Anterior cingulate cortex (tissue), 58 donors: ENCODE results near the gene FOXJ2.
"Not testable (repeated sequence)": the region's sequence is repeated elsewhere in the genome, so short reads cannot be mapped to it uniquely, and the experiment has no call there.

ENCODE experiments used
- DNase-seq, 58 donors: peaks; one replicate each; lab custom pipeline; 2025; lab: John Stamatoyannopoulos, UW

FOXJ2 gene

DNA sequence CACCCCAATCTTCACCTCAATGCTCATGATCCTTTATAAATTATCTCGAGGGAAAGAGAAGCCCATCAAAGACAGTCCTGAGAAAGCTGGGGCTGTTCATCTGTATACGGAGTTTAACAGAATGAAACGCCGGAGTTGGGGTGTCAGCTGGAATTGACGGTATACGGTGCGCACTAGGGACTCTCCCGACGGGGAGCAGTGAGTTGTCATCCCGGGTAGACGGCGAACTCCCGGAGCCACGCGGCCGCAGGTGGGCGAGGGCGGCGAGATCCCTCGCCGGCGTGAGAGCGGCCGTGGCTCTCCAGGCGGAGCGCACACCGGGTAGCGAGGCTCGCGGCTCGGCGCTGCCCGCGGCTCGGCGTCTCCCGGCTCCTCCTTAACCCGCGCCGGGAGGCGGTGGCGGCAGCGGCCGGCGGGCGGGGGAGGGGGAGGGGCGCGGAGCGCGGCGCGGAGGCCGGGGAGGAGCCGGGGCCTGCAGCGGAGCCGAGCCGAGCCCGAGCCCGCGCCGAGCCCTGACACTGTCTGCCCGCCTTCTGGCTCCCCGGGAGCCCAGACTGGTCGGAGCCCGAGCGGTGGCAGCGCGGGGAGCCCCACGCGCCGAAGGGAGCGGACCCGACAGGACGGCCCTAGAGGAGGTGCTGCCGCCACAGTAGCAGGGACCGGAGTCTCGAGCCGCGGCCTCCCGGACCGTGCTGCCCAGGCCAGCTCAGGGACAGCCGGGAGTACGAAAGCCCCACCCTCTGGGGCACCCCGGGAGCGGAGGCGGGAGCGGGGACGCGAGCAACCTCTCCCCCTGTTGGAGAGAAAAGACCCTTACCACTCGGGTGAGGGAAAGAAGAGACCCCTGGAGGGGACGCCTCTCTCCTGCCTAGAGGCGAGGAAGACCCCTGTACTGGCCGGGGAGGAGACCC lies at the start of gene FOXJ2:
TSS of gene FOXJ2 (plus strand) at position 475 of the 911 bp plus-strand sequence. CDS start 7,117 bp downstream, outside the sequence.
- DNase-seq, result peak in 55 of 58 donors; percentile 30 to 83 (median 69)

DNA sequence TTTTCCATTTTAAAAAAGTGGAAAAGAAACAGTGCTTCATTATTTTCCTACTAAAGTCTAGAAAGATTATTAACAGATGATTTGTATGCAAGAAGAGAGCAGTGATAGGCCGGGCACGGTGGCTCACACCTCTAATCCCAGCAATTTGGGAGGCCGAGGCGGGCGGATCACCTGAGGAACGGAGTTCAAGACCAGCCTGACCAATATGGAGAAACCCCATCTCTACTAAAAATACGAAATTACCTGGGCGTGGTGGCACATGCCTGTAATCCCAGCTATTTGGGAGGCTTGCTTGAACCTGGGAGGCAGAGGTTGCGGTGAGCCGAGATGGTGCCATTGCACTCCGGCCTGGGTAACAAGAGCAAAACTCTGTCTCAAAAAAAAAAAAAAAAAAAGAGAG lies 49.5 kb upstream of the FOXJ2 start:
- not testable (repeated sequence) for DNase-seq

DNA sequence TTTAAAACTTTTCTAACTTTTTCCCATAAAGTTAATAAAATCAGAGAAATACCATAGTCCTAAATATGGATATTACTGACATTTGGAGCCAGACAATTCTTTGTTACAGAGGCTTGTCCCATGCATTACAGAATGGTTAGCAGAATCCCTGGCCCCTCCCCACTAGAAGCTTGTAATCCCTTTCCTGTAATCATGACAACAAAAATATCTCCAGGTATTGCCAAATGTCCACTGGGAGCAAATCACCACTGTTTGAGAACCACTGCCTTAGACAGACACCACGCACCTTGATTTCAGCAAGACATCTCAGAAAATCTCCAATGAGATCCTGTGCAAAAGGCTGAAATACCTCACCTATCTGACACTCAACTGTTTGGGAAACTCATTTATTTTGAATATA lies 49.1 kb upstream of the FOXJ2 start:
- not testable (repeated sequence) for DNase-seq

DNA sequence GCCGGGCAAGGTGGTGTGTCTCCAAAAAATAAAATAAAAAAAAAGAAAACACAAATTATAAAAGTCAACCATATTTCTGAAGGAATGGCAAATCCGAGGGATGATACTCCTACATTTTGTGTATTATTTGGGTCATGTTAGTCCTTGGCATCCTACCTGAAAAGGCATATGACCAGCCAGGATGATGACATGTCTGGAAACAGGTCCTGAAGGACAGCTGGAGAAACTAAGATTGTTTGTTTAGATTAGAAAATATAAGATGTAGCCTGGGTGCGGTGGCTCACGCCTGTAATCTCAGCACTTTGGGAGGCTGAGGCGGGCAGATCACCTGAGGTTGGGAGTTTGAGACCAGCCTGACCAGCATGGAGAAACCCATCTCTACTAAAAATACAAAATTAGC lies 47.6 kb upstream of the FOXJ2 start:
- no peak for DNase-seq

DNA sequence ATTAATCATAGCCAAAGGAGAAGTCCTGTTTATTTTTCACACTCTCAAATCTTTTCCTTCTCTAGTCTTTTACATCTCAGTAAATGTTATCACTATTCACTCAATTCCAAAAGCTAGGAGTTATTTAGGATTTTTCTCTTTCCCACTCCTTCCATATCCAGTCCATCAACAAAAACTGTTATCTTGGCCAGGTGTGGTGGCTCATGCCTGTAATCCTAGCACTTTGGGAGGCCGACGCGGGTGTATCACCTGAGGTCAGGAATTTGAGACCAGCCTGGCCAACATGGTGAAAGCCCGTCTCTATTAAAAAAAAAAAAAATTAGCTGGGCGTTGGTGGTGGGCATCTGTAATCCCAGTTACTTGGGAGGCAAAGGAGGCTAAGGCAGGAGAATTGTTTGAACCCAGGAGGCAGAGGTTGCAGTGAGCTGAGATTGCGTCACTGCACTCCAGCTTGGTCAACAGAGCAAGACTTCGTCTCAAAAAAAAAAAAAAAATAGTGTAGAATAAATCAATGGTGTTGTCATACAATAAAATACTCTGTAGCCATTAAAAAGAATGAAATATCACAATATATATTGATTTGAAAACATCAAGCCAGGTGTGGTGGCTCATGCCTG lies 46.6 kb upstream of the FOXJ2 start:
- DNase-seq, result no peak

DNA sequence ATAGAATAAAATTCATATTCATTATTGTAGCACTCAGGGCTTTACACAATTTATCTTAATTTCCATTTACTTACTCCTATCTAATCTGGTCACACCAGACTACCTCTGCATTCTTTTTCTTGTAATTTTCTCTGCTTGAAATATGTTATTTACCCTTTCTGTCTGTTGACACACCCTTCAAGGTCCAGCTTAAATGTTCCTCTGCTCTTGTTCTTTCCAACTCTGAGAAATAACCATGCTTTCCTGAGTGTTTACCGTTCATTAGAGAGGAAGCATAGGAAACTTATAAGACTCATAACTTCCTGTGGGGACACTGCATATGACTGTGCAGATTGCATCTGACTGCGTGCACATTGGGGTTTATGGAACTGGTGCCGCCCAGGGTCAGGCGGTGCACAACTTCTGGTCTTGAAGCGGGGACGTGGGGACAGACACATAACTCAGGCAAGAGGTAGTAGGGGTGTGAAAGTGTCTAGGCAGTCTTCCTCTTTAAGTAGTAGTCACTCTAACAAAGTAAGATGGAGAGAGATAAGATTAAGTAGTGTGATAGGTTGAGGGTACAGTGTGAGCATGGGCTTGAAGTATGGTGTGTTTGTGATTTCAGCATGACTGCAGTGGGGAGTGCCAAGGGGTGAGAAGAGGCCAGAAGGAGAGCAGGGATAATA lies 42.6 kb upstream of the FOXJ2 start:
- DNase-seq, result no peak

DNA sequence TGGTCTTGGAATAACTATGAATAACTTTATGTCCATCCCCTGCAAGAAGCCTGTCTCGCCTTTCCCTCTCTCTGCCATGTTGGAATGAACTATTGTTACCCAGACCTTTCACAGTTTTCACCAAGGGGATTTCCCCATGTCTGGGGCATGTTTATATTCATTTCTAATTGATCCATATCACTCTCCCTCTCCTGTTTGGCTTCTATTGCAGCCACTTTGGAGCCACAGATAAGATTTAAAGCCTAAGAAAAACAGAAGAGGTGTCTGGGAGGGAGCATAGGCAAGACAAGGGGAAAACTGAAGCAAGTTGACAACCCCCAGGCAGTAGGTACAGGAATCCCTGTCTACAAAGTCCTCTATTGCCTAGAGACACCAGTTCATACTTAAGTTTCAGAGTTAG lies 41.0 kb upstream of the FOXJ2 start:
- no peak for DNase-seq

DNA sequence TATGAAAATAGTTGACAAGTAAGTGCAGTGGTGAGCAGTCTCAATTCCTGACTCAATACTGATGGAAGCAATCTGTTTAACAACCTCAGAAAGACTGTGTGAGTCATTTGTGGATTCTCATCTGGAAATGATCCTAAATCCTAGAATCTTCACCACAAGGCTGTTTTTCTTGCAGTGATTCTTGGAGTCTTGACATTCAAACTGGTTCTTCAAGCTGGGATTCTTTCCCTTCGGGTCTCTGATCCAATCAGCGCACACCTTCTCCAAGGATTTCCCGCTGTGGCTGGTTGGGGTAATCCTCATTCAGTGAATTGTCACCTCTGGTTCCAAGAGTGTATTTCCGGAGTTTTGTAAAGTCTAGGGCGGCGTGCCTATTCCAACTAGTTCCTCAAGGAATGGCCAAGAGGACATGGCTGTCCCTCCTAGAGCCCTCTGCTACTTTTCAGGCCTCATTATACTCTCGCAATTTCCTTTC lies 37.7 kb upstream of the FOXJ2 start:
- no peak for DNase-seq

DNA sequence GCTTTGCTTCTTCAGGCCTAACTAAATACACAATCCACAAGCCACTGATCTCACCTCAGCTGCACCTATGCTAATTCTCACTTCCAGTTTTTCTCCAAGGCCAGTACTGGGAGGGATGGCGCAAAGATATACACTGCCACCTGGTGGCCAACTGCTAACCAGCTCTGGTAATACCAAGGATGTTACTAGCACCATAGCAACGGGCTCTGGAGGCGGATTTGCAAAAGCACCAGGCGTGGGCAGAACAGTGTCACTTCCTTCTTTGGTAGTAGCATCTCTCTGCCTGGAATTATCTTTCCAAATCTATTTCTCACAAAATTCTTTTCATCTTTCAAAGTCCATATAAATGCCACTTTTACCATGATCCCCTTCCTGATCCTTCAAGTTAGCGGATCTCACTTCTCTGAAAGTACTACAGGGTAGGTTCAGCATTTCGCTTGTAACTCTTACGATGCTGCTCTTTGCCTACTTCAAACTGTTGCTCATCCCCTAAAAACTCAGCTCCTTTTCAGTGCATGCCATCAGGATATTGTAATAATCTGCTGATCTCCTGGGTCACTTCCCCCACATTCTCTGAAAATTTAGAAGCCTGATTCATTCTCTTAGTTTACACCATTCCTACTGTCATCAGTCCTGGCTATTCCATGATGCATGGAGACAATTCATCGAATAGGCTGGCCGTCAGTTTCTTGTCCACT lies 37.1 kb upstream of the FOXJ2 start:
- DNase-seq, result peak in 55 of 58 donors; percentile 7 to 90 (median 67)

DNA sequence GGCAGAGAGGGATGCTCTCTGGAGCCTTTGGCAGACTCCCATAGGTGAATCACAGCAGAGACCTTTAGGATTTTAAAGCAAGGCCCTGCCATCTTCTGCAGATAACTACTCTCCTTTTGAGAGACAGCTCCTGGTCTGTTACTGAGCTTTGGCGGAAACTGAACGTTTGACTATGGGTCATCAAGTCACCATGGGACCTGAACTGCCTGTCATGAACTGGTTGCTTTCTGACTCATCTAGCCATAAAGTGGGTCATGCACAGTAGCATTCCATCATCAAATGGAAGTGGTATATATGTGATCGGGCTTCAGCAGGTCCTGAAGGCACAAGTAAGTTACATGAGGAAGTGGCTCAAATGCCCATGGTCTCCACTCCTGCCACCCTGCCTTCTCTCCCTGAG lies 31.7 kb upstream of the FOXJ2 start:
- not testable (repeated sequence) for DNase-seq

DNA sequence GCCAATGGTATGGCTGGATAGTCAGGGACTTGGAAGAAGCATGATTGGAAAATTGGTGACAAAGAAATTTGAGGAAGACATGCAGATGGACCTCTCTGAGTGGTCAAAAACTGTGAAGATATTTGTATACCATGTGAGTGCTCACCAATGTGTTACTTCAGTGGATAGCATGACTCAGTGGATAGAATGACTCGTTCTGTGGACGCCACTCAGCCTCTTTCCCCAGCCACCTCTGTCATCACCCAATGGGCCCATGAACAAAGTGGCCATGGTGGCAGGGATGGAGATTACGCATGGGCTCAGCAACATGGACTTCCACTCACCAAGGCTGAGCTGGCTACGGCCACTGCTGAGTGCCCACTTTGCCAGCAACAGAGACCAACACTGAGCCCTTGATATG lies 31.0 kb upstream of the FOXJ2 start:
- DNase-seq, result not testable (repeated sequence)

DNA sequence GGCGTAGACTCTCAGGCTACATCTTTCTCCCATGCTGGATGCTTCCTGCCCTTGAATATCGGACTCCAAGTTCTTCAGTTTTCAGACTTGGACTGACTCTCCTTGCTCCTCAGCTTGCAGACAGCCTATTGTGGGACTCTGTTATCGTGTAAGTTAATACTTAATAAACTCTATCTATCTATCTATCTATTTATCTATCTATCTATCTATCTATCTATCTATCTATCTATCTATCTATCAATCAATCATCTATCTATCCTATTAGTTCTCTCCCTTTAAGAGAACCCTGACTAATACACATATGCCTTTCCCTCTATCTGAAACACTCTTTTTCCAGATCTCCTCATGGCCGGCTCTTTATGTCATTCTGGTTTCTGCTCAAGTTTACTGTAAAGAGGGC lies 27.6 kb upstream of the FOXJ2 start:
- DNase-seq, result not testable (repeated sequence)

DNA sequence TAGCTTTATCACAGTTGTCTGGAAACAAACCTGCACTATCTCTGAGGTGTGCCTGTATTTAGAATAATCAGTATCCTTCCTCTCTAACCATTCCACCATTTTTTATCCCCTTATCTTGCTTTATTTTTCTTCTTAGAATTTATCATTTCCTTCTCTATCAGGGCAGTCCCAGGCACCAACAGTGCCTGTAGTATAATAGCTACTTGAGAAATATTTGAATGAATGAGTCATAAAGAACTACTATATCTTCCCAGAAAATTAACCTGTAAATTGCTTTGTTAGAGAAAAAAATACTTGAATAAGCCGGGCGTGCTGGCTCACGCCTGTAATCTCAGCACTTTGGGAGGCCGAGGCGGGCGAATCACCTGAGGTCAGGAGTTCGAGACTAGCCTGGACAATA lies 21.2 kb upstream of the FOXJ2 start:
- no peak for DNase-seq

DNA sequence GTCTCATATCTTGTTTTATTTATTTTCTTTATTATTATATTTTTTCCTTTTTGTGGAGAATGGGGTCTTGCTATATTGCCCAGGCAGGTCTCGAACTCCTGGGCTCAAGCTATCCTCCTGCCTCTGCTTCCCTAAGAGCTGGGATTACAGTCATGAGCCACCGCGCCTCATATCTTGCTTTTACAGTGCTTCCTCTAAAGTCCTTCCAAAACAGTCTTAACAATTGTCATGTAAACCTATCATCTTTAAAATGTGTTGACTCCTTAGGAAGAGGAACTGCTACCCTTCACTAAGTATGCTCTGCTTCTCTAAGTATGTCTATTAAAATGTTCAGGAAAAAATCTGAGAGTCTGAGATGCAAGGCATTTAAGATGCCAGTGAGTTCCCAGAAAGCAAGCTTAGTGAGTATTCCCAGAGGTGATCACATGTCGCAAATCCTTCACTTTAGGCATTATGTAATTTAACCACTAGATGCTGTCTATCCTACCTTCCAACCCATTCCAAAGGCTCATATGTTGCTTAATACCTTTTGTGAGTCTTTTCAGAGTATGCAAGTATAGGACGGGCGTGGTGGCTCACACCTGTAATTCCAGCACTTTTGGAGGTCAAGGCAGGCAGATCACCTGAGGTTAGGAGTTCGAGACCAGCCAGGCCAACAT lies 19.7 kb upstream of the FOXJ2 start:
- DNase-seq, result no peak

DNA sequence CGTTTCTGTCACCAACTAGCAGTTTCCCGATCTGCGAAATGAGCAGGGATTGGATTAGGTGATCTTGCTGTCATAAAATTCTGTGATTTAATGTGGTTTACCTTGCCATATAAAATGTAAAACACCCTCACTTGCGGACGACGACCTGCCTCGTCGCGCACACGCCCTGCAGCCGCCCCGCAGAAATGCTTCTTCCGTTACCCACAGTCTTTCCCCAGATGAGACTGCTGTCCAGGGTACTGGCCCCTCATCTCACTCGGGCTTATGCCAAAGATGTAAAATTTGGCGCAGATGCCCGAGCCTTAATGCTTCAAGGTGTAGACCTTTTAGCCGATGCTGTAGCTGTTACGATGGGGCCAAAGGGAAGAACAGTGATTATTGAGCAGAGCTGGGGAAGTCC lies 17.7 kb upstream of the FOXJ2 start:
- DNase-seq, result no peak

DNA sequence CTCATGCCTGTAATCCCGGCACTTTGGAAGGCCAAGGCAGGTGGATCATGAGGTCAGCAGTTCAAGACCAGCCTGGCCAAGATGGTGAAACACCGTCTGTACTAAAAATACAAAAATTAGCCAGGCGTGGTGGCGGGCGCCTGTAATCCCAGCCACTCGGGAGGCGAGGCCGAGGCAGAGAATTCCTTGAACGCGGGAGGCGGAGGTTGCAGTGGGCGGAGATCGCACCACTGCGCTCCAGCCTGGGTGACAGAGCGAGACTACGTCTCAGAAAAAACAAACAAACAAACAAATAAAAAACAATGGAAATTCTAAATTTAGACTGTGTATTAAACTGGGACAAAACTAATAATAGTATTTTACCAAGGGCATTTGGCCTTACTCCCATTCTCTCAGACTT lies 14.3 kb upstream of the FOXJ2 start:
- not testable (repeated sequence) for DNase-seq

DNA sequence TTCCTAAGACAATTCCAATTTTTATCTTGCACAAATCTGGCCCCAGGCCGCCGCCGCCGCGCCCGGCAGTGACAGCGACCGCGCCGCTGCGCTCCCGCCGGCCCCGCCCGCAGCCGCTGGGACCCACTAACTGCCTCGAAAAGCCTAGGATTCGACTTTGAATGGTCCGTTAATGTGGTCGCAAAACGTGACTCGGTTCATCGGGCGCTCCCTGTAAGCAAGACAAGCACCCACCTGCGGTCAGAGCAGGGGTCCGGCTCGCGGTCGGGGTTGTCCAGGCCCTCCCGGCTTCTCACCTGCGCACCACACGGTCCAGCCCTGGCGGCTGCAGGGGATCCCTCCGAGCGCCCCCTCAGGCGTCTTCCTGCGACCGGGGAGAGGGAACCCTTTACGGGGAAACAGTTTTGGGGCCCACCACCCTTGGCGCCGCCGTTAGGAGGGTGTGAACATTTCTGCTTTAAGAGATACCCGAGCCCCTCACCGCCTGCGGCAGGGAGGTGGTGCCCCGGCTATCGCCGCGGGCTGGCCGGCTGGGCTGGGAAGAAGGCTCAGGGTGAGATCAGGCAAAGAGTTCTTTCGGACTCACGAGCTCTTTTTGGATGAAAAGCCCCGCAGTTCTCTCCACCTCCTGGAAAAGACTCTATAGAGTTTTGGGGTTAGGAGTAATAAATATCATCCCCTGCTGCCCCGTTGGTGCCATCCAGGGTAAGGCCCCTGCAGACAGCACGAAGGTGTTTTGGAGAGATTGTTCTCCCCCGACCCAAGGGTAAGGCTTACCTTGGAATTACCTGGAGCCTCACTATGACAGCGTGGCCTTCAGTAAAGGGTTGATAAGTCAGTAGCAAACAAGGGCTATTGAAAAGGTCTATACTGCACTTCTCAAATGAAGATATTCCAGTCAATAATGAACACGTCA lies 13.6 kb upstream of the FOXJ2 start:
- peak in 20 of 58 donors; percentile 6 to 70 (median 24) for DNase-seq

DNA sequence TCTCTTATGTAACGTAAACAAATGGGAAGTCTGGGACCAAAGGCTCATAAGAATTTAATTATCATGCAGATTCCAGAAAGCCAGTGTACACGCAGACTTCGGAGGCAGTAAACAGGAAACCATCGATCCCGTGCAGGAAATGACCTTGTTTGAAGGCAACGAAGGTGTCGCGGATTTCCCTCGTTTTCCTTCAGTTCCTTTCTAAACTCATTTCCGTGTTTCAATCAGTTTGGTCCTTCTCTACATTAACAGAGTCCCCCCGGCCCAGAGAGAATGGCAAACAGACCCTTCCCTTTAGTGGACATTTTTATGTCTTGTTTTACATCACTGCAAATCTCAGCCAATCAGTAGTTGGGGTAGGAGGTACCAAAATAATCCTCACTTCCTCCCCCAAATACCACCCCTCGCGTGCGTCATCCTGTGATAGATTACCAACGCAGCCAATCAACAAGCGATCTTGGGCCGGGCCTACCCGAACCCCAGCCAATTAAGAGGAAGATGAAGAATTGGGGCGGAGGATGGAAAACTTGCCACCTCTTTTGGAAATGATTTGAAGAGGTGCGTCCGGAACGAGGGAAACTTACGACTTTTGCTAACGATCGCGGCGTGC lies 6.1 kb upstream of the FOXJ2 start:
- peak; percentile 57 to 99 (median 94) for DNase-seq
